Neural progenitor cell (in vitro differentiated cells): ENCODE measurements around the gene DHX9.

Experiments used
- EZH2 ChIP-seq: fragments of 200-600 bp; sonication (generic); IDR thresholded peaks from 2 replicates; pipeline ENCODE4 v1.6.1; 2017; ENCODE audit warnings: antibody characterized with exemption, mild to moderate bottlenecking, moderate library complexity
- EZH2phosphoT487 ChIP-seq: fragments of 200-600 bp; sonication (generic); IDR thresholded peaks from 2 replicates; pipeline ENCODE4 v1.6.1; 2017; ENCODE audit warnings: antibody characterized with exemption
- TF ChIP-seq, protein P1 (sequence below): fragments of 200-600 bp; sonication (generic); IDR thresholded peaks from 2 replicates; pipeline ENCODE4 v1.5.1; 2017; ENCODE audit warnings: antibody characterized with exemption, mild to moderate bottlenecking

DNA sequence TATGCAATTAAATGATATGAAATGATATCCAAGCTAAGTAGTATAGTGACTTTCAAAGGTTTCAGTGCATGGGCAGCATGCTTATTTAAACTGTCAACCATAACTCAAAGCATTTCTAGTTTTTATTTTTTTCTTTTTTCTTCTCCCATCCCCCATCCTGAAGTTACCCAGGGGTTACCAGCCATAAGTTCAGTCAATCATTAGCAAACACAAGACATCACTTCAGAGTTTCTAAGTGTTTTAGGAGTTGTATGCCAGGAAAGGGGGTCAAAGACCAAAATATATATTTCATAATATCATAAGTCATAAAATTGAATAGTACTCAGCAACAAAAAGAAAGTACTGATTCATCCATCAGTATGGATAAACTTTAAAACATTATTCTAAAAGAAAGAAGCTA is 28.7 kb downstream of the DHX9 start:
- TF ChIP-seq, protein P1, sequence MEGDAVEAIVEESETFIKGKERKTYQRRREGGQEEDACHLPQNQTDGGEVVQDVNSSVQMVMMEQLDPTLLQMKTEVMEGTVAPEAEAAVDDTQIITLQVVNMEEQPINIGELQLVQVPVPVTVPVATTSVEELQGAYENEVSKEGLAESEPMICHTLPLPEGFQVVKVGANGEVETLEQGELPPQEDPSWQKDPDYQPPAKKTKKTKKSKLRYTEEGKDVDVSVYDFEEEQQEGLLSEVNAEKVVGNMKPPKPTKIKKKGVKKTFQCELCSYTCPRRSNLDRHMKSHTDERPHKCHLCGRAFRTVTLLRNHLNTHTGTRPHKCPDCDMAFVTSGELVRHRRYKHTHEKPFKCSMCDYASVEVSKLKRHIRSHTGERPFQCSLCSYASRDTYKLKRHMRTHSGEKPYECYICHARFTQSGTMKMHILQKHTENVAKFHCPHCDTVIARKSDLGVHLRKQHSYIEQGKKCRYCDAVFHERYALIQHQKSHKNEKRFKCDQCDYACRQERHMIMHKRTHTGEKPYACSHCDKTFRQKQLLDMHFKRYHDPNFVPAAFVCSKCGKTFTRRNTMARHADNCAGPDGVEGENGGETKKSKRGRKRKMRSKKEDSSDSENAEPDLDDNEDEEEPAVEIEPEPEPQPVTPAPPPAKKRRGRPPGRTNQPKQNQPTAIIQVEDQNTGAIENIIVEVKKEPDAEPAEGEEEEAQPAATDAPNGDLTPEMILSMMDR: no peak
- TF ChIP-seq EZH2 (no peak), EZH2phosphoT487 (no peak)
